ENCODE measurements around the gene ZNF654. TPM values are rescaled to one million over a fixed set of nuclear protein-coding genes. Genes with fewer than 3 reads are reported as not detected.

ZNF654 gene
- total RNA-seq, 1 donor from 2014 or later: 11.8 TPM

- Mint-ChIP-seq H3K27ac (ENCODE audit: unreplicated experiment) (peak overlapping the region; percentile 29), H3K4me3 (ENCODE audit: unreplicated experiment) (peak overlapping the region; percentile 90), H3K27me3 (ENCODE audit: unreplicated experiment) (peaks cover 3% of the 10 kb centered on the region), H3K36me3 (ENCODE audit: unreplicated experiment) (no peaks in the 10 kb centered on the region), H3K9me3 (ENCODE audit: unreplicated experiment) (peaks cover 7% of the 10 kb centered on the region), H3K4me1 (ENCODE audit: low read depth, unreplicated experiment) (peaks cover 7% of the 10 kb centered on the region)
- TF ChIP-seq, protein P1, sequence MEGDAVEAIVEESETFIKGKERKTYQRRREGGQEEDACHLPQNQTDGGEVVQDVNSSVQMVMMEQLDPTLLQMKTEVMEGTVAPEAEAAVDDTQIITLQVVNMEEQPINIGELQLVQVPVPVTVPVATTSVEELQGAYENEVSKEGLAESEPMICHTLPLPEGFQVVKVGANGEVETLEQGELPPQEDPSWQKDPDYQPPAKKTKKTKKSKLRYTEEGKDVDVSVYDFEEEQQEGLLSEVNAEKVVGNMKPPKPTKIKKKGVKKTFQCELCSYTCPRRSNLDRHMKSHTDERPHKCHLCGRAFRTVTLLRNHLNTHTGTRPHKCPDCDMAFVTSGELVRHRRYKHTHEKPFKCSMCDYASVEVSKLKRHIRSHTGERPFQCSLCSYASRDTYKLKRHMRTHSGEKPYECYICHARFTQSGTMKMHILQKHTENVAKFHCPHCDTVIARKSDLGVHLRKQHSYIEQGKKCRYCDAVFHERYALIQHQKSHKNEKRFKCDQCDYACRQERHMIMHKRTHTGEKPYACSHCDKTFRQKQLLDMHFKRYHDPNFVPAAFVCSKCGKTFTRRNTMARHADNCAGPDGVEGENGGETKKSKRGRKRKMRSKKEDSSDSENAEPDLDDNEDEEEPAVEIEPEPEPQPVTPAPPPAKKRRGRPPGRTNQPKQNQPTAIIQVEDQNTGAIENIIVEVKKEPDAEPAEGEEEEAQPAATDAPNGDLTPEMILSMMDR (IDR thresholded peaks at IDR 0.05; ENCODE audit: partially characterized antibody, unreplicated experiment): no peak
- no peak for DNase-seq
Observed at GRCh38 chr3:88058306-88058580, 812 bp upstream of the ZNF654 start.

- Mint-ChIP-seq H3K9me3 (ENCODE audit: unreplicated experiment) (peaks cover 7% of the 10 kb centered on the region), H3K27me3 (ENCODE audit: unreplicated experiment) (peaks cover 3% of the 10 kb centered on the region)
- TF ChIP-seq, protein P1 (IDR thresholded peaks at IDR 0.05; ENCODE audit: partially characterized antibody, unreplicated experiment): no peak
Observed at GRCh38 chr3:88059380-88060170, 520 bp downstream of the ZNF654 start.

DNA sequence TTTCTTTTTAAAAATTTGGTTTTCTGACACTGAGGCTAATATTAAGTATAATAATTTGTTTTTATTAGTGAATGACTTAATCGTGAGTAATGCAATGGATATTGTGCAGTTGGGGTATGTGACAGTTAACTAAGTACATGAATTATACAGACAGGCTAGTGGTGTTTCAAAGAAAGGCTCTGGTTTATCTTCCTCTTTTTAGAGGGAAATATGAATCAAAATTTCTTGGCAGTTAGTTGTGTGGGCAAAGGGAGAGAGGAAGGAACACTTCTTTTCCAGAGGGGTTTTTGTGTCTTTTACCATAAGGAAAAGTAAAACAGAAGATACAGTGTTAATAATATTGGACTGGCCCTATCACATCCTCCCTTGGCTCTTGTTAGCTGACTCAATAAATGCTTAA is 2.7 kb downstream of the ZNF654 start:
- Mint-ChIP-seq H3K4me1 (ENCODE audit: low read depth, unreplicated experiment) (peaks cover 7% of the 10 kb centered on the region), H3K4me3 (ENCODE audit: unreplicated experiment) (no peak overlapping the region), H3K36me3 (ENCODE audit: unreplicated experiment) (no peaks in the 10 kb centered on the region), H3K27ac (ENCODE audit: unreplicated experiment) (no peak overlapping the region), H3K9me3 (ENCODE audit: unreplicated experiment) (peaks cover 7% of the 10 kb centered on the region), H3K27me3 (ENCODE audit: unreplicated experiment) (peaks cover 3% of the 10 kb centered on the region)
- DNase-seq: no peak
- TF ChIP-seq, protein P1 (IDR thresholded peaks at IDR 0.05; ENCODE audit: partially characterized antibody, unreplicated experiment): no peak

More at GRCh38 chr3:88059380-88060170, 520 bp downstream of the ZNF654 start:
- peaks cover 7% of the 10 kb centered on the region for H3K4me1 Mint-ChIP-seq (ENCODE audit: low read depth, unreplicated experiment)
- H3K36me3 Mint-ChIP-seq (ENCODE audit: unreplicated experiment): no peaks in the 10 kb centered on the region
- peak overlapping the region; percentile 90 for H3K27ac Mint-ChIP-seq (ENCODE audit: unreplicated experiment)
- no peak for DNase-seq
- H3K4me3 Mint-ChIP-seq (ENCODE audit: unreplicated experiment): peak overlapping the region; percentile 97

- DNase-seq: no peak
- TF ChIP-seq, protein P1 (IDR thresholded peaks at IDR 0.05; ENCODE audit: partially characterized antibody, unreplicated experiment): no peak
- no peaks in the 10 kb centered on the region for H3K4me1 Mint-ChIP-seq (ENCODE audit: low read depth, unreplicated experiment)
- no peaks in the 10 kb centered on the region for H3K27me3 Mint-ChIP-seq (ENCODE audit: unreplicated experiment)
- no peaks in the 10 kb centered on the region for H3K36me3 Mint-ChIP-seq (ENCODE audit: unreplicated experiment)
- H3K27ac Mint-ChIP-seq (ENCODE audit: unreplicated experiment): no peak overlapping the region
- peaks cover 1% of the 10 kb centered on the region for H3K9me3 Mint-ChIP-seq (ENCODE audit: unreplicated experiment)
- no peak overlapping the region for H3K4me3 Mint-ChIP-seq (ENCODE audit: unreplicated experiment)
Observed at GRCh38 chr3:88075072-88075471, 16.0 kb downstream of the ZNF654 start.

- Mint-ChIP-seq H3K27me3 (ENCODE audit: unreplicated experiment) (no peaks in the 10 kb centered on the region), H3K9me3 (ENCODE audit: unreplicated experiment) (peaks cover 1% of the 10 kb centered on the region), H3K36me3 (ENCODE audit: unreplicated experiment) (no peaks in the 10 kb centered on the region), H3K4me3 (ENCODE audit: unreplicated experiment) (no peak overlapping the region), H3K4me1 (ENCODE audit: low read depth, unreplicated experiment) (no peaks in the 10 kb centered on the region), H3K27ac (ENCODE audit: unreplicated experiment) (no peak overlapping the region)
- no peak for DNase-seq
- TF ChIP-seq, protein P1 (IDR thresholded peaks at IDR 0.05; ENCODE audit: partially characterized antibody, unreplicated experiment): no peak
Observed at GRCh38 chr3:88075497-88075896, 16.4 kb downstream of the ZNF654 start.

Data from glutamatergic neuron (in vitro differentiated cells).